ENCODE measurements around the gene SKOR1. TPM values are rescaled to one million over a fixed set of nuclear protein-coding genes. Genes with fewer than 3 reads are reported as not detected.

SKOR1 gene
- total and polyA plus RNA-seq, 10 of the 15 experiments (the other 5 are each of a cell fraction or from before 2014, with no cell fraction given), result 0.04 to 0.36 (median 0.10) TPM; not detected in 4

GRCh38 chr15:67839929-67840748, 14.8 kb downstream of the SKOR1 start, which contains the start of gene RNU6-1 (continued):
- TF ChIP-seq, protein P1, sequence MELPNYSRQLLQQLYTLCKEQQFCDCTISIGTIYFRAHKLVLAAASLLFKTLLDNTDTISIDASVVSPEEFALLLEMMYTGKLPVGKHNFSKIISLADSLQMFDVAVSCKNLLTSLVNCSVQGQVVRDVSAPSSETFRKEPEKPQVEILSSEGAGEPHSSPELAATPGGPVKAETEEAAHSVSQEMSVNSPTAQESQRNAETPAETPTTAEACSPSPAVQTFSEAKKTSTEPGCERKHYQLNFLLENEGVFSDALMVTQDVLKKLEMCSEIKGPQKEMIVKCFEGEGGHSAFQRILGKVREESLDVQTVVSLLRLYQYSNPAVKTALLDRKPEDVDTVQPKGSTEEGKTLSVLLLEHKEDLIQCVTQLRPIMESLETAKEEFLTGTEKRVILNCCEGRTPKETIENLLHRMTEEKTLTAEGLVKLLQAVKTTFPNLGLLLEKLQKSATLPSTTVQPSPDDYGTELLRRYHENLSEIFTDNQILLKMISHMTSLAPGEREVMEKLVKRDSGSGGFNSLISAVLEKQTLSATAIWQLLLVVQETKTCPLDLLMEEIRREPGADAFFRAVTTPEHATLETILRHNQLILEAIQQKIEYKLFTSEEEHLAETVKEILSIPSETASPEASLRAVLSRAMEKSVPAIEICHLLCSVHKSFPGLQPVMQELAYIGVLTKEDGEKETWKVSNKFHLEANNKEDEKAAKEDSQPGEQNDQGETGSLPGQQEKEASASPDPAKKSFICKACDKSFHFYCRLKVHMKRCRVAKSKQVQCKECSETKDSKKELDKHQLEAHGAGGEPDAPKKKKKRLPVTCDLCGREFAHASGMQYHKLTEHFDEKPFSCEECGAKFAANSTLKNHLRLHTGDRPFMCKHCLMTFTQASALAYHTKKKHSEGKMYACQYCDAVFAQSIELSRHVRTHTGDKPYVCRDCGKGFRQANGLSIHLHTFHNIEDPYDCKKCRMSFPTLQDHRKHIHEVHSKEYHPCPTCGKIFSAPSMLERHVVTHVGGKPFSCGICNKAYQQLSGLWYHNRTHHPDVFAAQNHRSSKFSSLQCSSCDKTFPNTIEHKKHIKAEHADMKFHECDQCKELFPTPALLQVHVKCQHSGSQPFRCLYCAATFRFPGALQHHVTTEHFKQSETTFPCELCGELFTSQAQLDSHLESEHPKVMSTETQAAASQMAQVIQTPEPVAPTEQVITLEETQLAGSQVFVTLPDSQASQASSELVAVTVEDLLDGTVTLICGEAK (IDR thresholded peaks at IDR 0.05; ENCODE audit: borderline replicate concordance), result peak; percentile 89; the same call in 1 of the 2 replicates
- TF ChIP-seq POLR2AphosphoS2 (IDR thresholded peaks at IDR 0.05; ENCODE audit: low read depth, low read length) (peak; percentile 83), ZBTB33 (IDR thresholded peaks at IDR 0.05) (no peak), ESRRA (IDR thresholded peaks at IDR 0.05; ENCODE audit: low read length) (no peak), DPF2 (IDR thresholded peaks at IDR 0.05) (peak; percentile 52; the same call in 1 of the 2 replicates), ZNF217 (IDR thresholded peaks at IDR 0.05) (no peak; the same call in 1 of the 2 replicates), REST (IDR thresholded peaks at IDR 0.05; ENCODE audit: low read depth, low read length) (no peak), CHD1 (IDR thresholded peaks at IDR 0.05; ENCODE audit: low read depth, low read length) (no peak), IRF4 (IDR thresholded peaks at IDR 0.05; ENCODE audit: low read depth, low read length) (no peak), RUNX3 (IDR thresholded peaks at IDR 0.05; ENCODE audit: low read length) (peak; percentile 50), RELB (IDR thresholded peaks at IDR 0.05; ENCODE audit: low read depth) (no peak), HSF1 (IDR thresholded peaks at IDR 0.05; ENCODE audit: low read depth, low read length) (no peak), NR2C2 (IDR thresholded peaks at IDR 0.05; ENCODE audit: borderline replicate concordance, control insufficient read depth, insufficient read length, low read depth) (no peak), RELA (IDR thresholded peaks at IDR 0.05; ENCODE audit: borderline replicate concordance, partially characterized antibody) (peak; percentile 56), GABPA (IDR thresholded peaks at IDR 0.05; ENCODE audit: low read depth) (no peak; the same call in 1 of the 2 replicates), MAX (IDR thresholded peaks at IDR 0.05; ENCODE audit: low read depth, low read length) (peak; percentile 97)

All from GM12878 (cell line).